ENCODE data around the gene TGM5. TPM values are rescaled to one million over a fixed set of nuclear protein-coding genes. Genes with fewer than 3 reads are reported as not detected.

Gene TGM5
- polyA plus RNA-seq, 1 experiment: not detected

- Histone ChIP-seq H3K4me3 (ENCODE audit: low read depth, low read length) (no peak overlapping the region), H3K27me3 (ENCODE audit: control insufficient read depth, insufficient read depth, low read length) (peaks cover 3% of the 10 kb centered on the region), H3K36me3 (ENCODE audit: control insufficient read depth, insufficient read depth, low read length) (no peaks in the 10 kb centered on the region)
- CTCF ChIA-PET: interaction anchor here (1.0 kb wide), 1 partner anchor 28 kb away, joined by 3 read pairs; no protein-coding TSS in a partner anchor
- POLR2A ChIA-PET: no interaction called here
- no peak for TF ChIP-seq CTCF (IDR thresholded peaks at IDR 0.05; ENCODE audit: insufficient read depth, low read depth, low read length)
- no peak for DNase-seq (ENCODE audit: low read depth)
Measured at GRCh38 chr15:43253431-43254403, 13.0 kb downstream of the TGM5 start.

- no peak for DNase-seq (ENCODE audit: low read depth)
- no peak overlapping the region for H3K4me3 ChIP-seq (ENCODE audit: low read depth, low read length)
- TF ChIP-seq CTCF (IDR thresholded peaks at IDR 0.05; ENCODE audit: insufficient read depth, low read depth, low read length): no peak
- H3K36me3 ChIP-seq (ENCODE audit: control insufficient read depth, insufficient read depth, low read length): no peaks in the 10 kb centered on the region
- peaks cover 3% of the 10 kb centered on the region for H3K27me3 ChIP-seq (ENCODE audit: control insufficient read depth, insufficient read depth, low read length)
- CTCF ChIA-PET: interaction anchor here (0.9 to 1.3 kb wide), 3 partner anchors 7 to 34 kb away, joined by 3 to 6 read pairs (median 3); no protein-coding TSS in a partner anchor
- POLR2A ChIA-PET: no interaction called here
Measured at GRCh38 chr15:43251871-43252250, 14.9 kb downstream of the TGM5 start.

- DNase-seq (ENCODE audit: low read depth): no peak
- TF ChIP-seq CTCF (IDR thresholded peaks at IDR 0.05; ENCODE audit: insufficient read depth, low read depth, low read length): no peak
- ChIA-PET POLR2A (no interaction called here), CTCF (interaction anchor here (0.9 to 1.4 kb wide), 4 partner anchors 8 to 34 kb away, joined by 3 to 6 read pairs (median 3); no protein-coding TSS in a partner anchor)
- Histone ChIP-seq H3K36me3 (ENCODE audit: control insufficient read depth, insufficient read depth, low read length) (no peaks in the 10 kb centered on the region), H3K4me3 (ENCODE audit: low read depth, low read length) (no peak overlapping the region), H3K27me3 (ENCODE audit: control insufficient read depth, insufficient read depth, low read length) (peaks cover 5% of the 10 kb centered on the region)
Measured at GRCh38 chr15:43251185-43251870, 15.4 kb downstream of the TGM5 start.

DNA sequence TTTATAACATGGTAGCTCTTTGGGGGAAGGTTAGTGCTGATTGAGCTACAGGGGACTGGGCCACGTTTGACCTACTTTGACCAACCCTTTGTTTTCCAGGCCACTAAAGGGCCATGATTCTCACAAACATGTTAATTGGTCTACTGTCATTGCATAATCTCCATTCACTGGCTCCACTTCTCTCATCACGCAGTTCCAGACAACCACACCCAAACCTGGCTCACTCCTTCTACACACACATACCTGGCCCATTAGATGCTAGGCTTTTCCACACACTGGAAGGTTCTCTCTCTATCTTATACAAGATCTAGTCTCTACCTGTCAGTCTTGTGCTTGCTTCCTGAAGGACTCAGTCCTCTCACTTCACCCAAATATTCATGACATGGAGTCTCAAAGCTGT is 15.9 kb downstream of the TGM5 start:
- Histone ChIP-seq H3K36me3 (ENCODE audit: control insufficient read depth, insufficient read depth, low read length) (no peaks in the 10 kb centered on the region), H3K27me3 (ENCODE audit: control insufficient read depth, insufficient read depth, low read length) (peaks cover 9% of the 10 kb centered on the region), H3K4me3 (ENCODE audit: low read depth, low read length) (no peak overlapping the region)
- TF ChIP-seq CTCF (IDR thresholded peaks at IDR 0.05; ENCODE audit: insufficient read depth, low read depth, low read length): no peak
- CTCF ChIA-PET: interaction anchor here (0.9 to 1.4 kb wide), 4 partner anchors 8 to 35 kb away, joined by 3 to 6 read pairs (median 3); no protein-coding TSS in a partner anchor
- no peak for DNase-seq (ENCODE audit: low read depth)
- POLR2A ChIA-PET: no interaction called here

DNA sequence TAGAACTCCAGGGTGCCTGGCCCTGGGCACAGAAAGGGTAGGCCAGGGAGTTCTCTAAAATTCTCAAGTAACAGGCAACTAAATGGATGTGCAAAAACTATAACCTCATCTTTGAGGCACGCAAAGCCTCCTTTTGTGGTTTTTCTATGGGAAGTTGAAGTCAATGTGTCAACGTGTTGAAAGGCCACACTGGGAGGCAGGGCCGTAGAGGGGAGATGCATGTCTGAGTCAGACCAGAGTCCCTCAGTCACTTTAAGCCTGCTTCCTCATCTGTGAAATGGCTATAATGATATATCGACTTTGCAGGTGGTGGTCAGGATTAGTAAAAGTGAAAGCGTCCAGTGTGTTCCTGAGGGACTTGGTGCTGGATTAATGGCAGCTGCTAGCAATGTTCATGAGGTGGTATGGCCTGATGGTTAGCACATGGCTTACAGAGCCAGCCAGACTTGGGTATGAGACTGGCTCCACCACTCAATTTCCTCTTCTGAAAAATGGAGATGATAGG is 17.0 kb downstream of the TGM5 start:
- ChIA-PET CTCF (interaction anchor here (0.9 kb wide), 1 partner anchor 24 kb away, joined by 3 read pairs; no protein-coding TSS in a partner anchor), POLR2A (no interaction called here)

More for the DNA sequence above, 17.0 kb downstream of the TGM5 start:
- peak; percentile 35 for DNase-seq (ENCODE audit: low read depth)
- peaks cover 9% of the 10 kb centered on the region; the same call in 1 of the 2 replicates for H3K27me3 ChIP-seq (ENCODE audit: control insufficient read depth, insufficient read depth, low read length)
- TF ChIP-seq CTCF (IDR thresholded peaks at IDR 0.05; ENCODE audit: insufficient read depth, low read depth, low read length): no peak
- no peaks in the 10 kb centered on the region for H3K36me3 ChIP-seq (ENCODE audit: control insufficient read depth, insufficient read depth, low read length)
- H3K4me3 ChIP-seq (ENCODE audit: low read depth, low read length): no peak overlapping the region
